ENCODE data around the gene ESPN. TPM values are rescaled to one million over a fixed set of nuclear protein-coding genes. Genes with fewer than 3 reads are reported as not detected.
A peak's percentile ranks its signal among the peaks of the same experiment; 100 is the strongest.
"Not testable (repeated sequence)": the region's sequence is repeated elsewhere in the genome, so short reads cannot be mapped to it uniquely, and the experiment has no call there.

ESPN gene
- total RNA-seq, 1 experiment from 2014 or later: 9.3 TPM

- DNase-seq: no peak
- H3K4me3 ChIP-seq (ENCODE audit: insufficient read depth, low read depth, low read length): peak overlapping the region; percentile 74
- peaks cover 6% of the 10 kb centered on the region for H3K27me3 ChIP-seq (ENCODE audit: control insufficient read depth, insufficient read depth, low read length)
- H3K36me3 ChIP-seq (replicated peaks; ENCODE audit: control insufficient read depth, insufficient read depth, low read length): no peaks in the 10 kb centered on the region
Observed at GRCh38 chr1:6491081-6491449, 66.5 kb downstream of the ESPN start.

- Histone ChIP-seq H3K4me3 (ENCODE audit: insufficient read depth, low read depth, low read length) (peak within 1 kb of the TSS; percentile 74), H3K27me3 (ENCODE audit: control insufficient read depth, insufficient read depth, low read length) (peaks cover 9% of the 10 kb centered on the region), H3K36me3 (replicated peaks; ENCODE audit: control insufficient read depth, insufficient read depth, low read length) (no peaks in the 10 kb centered on the region)
- no peak for DNase-seq
Observed at GRCh38 chr1:6491480-6491962, 66.9 kb downstream of the ESPN start, which contains the start of gene PLEKHG5. PLEKHG5 (minus strand) TSS chr1:6491667; CDS start chr1:6477571, 14,096 bp downstream.

GRCh38 chr1:6491966-6492365 lies 67.4 kb downstream of the ESPN start:
- DNase-seq: no peak
- H3K27me3 ChIP-seq (ENCODE audit: control insufficient read depth, insufficient read depth, low read length): peaks cover 13% of the 10 kb centered on the region
- H3K4me3 ChIP-seq (ENCODE audit: insufficient read depth, low read depth, low read length): no peak overlapping the region
- no peaks in the 10 kb centered on the region for H3K36me3 ChIP-seq (replicated peaks; ENCODE audit: control insufficient read depth, insufficient read depth, low read length)

- DNase-seq; H3K4me3 ChIP-seq (ENCODE audit: insufficient read depth, low read depth, low read length); H3K36me3 ChIP-seq (replicated peaks; ENCODE audit: control insufficient read depth, insufficient read depth, low read length): not testable (repeated sequence)
- peaks cover 29% of the 10 kb centered on the region for H3K27me3 ChIP-seq (ENCODE audit: control insufficient read depth, insufficient read depth, low read length)
Observed at GRCh38 chr1:6493834-6494223, 69.3 kb downstream of the ESPN start.

- no peak for DNase-seq
Observed at GRCh38 chr1:6494627-6495026, 70.1 kb downstream of the ESPN start.

GRCh38 chr1:6495041-6495441 lies 70.5 kb downstream of the ESPN start:
- no peak for DNase-seq
- Histone ChIP-seq H3K4me3 (ENCODE audit: insufficient read depth, low read depth, low read length) (no peak overlapping the region), H3K27me3 (ENCODE audit: control insufficient read depth, insufficient read depth, low read length) (peaks cover 30% of the 10 kb centered on the region), H3K36me3 (replicated peaks; ENCODE audit: control insufficient read depth, insufficient read depth, low read length) (no peaks in the 10 kb centered on the region)

More at GRCh38 chr1:6494627-6495026, 70.1 kb downstream of the ESPN start:
- Histone ChIP-seq H3K27me3 (ENCODE audit: control insufficient read depth, insufficient read depth, low read length) (peaks cover 30% of the 10 kb centered on the region), H3K36me3 (replicated peaks; ENCODE audit: control insufficient read depth, insufficient read depth, low read length) (no peaks in the 10 kb centered on the region), H3K4me3 (ENCODE audit: insufficient read depth, low read depth, low read length) (no peak overlapping the region)

GRCh38 chr1:6495540-6496364 lies 71.2 kb downstream of the ESPN start:
- no peak overlapping the region for H3K4me3 ChIP-seq (ENCODE audit: insufficient read depth, low read depth, low read length)

GRCh38 chr1:6496365-6496721 lies 71.8 kb downstream of the ESPN start:
- peak; percentile 82 for DNase-seq
- Histone ChIP-seq H3K27me3 (ENCODE audit: control insufficient read depth, insufficient read depth, low read length) (peaks cover 30% of the 10 kb centered on the region), H3K36me3 (replicated peaks; ENCODE audit: control insufficient read depth, insufficient read depth, low read length) (no peaks in the 10 kb centered on the region), H3K4me3 (ENCODE audit: insufficient read depth, low read depth, low read length) (peak overlapping the region; percentile 60)

More at GRCh38 chr1:6495540-6496364, 71.2 kb downstream of the ESPN start:
- no peaks in the 10 kb centered on the region for H3K36me3 ChIP-seq (replicated peaks; ENCODE audit: control insufficient read depth, insufficient read depth, low read length)
- DNase-seq: peak; percentile 83
- peaks cover 30% of the 10 kb centered on the region for H3K27me3 ChIP-seq (ENCODE audit: control insufficient read depth, insufficient read depth, low read length)

GRCh38 chr1:6496890-6497214 lies 72.3 kb downstream of the ESPN start:
- no peak for DNase-seq
- H3K27me3 ChIP-seq (ENCODE audit: control insufficient read depth, insufficient read depth, low read length): peaks cover 30% of the 10 kb centered on the region
- no peaks in the 10 kb centered on the region for H3K36me3 ChIP-seq (replicated peaks; ENCODE audit: control insufficient read depth, insufficient read depth, low read length)
- peak overlapping the region; percentile 60 for H3K4me3 ChIP-seq (ENCODE audit: insufficient read depth, low read depth, low read length)

GRCh38 chr1:6497215-6497866 lies 72.8 kb downstream of the ESPN start:
- DNase-seq: peak; percentile 99
- H3K36me3 ChIP-seq (replicated peaks; ENCODE audit: control insufficient read depth, insufficient read depth, low read length): no peaks in the 10 kb centered on the region
- H3K4me3 ChIP-seq (ENCODE audit: insufficient read depth, low read depth, low read length): peak overlapping the region; percentile 60
- peaks cover 30% of the 10 kb centered on the region for H3K27me3 ChIP-seq (ENCODE audit: control insufficient read depth, insufficient read depth, low read length)

- H3K4me3 ChIP-seq (ENCODE audit: insufficient read depth, low read depth, low read length): peak overlapping the region; percentile 60
- peaks cover 30% of the 10 kb centered on the region for H3K27me3 ChIP-seq (ENCODE audit: control insufficient read depth, insufficient read depth, low read length)
- DNase-seq: no peak
- H3K36me3 ChIP-seq (replicated peaks; ENCODE audit: control insufficient read depth, insufficient read depth, low read length): no peaks in the 10 kb centered on the region
Observed at GRCh38 chr1:6497867-6498575, 73.4 kb downstream of the ESPN start.

- H3K27me3 ChIP-seq (ENCODE audit: control insufficient read depth, insufficient read depth, low read length): peaks cover 30% of the 10 kb centered on the region
- no peak overlapping the region for H3K4me3 ChIP-seq (ENCODE audit: insufficient read depth, low read depth, low read length)
- H3K36me3 ChIP-seq (replicated peaks; ENCODE audit: control insufficient read depth, insufficient read depth, low read length): no peaks in the 10 kb centered on the region
- DNase-seq: no peak
Observed at GRCh38 chr1:6498576-6499111, 74.1 kb downstream of the ESPN start.

GRCh38 chr1:6499296-6499695 lies 74.7 kb downstream of the ESPN start:
- Histone ChIP-seq H3K36me3 (replicated peaks; ENCODE audit: control insufficient read depth, insufficient read depth, low read length) (no peaks in the 10 kb centered on the region), H3K27me3 (ENCODE audit: control insufficient read depth, insufficient read depth, low read length) (peaks cover 30% of the 10 kb centered on the region), H3K4me3 (ENCODE audit: insufficient read depth, low read depth, low read length) (no peak overlapping the region)
- no peak for DNase-seq

GRCh38 chr1:6500544-6501278 lies 76.1 kb downstream of the ESPN start:
- H3K4me3 ChIP-seq (ENCODE audit: insufficient read depth, low read depth, low read length): no peak overlapping the region
- DNase-seq: peak; percentile 58

More at GRCh38 chr1:6500544-6501278, 76.1 kb downstream of the ESPN start:
- Histone ChIP-seq H3K36me3 (replicated peaks; ENCODE audit: control insufficient read depth, insufficient read depth, low read length) (no peaks in the 10 kb centered on the region), H3K27me3 (ENCODE audit: control insufficient read depth, insufficient read depth, low read length) (peaks cover 29% of the 10 kb centered on the region)
